Stimulated activated CD8-positive, alpha-beta memory T cell treated with anti-CD3 and anti-CD28 coated beads, Interleukin-7, amount 100 ng/mL, for 24 hours (primary cell): ENCODE results near the gene PLEKHM3.

Experiments
- DNase-seq: peaks from one replicate; pipeline ENCODE4 v3.0.0-alpha.2; 2020; ENCODE audit warnings: low read depth

The PLEKHM3 gene

GRCh38 chr2:207993151-207993763 is 32.1 kb downstream of the PLEKHM3 start:
- no peak for DNase-seq

GRCh38 chr2:207991944-207992343 is 33.4 kb downstream of the PLEKHM3 start:
- DNase-seq = no peak

- no peak for DNase-seq
These were observed 34.5 kb downstream of the PLEKHM3 start for GRCh38 chr2:207990784-207991183.

- DNase-seq = no peak
These were observed 36.4 kb downstream of the PLEKHM3 start for GRCh38 chr2:207988975-207989374.

- no peak for DNase-seq
These were observed 38.2 kb downstream of the PLEKHM3 start for GRCh38 chr2:207987025-207987716.

GRCh38 chr2:207984765-207985480 is 40.4 kb downstream of the PLEKHM3 start:
- no peak for DNase-seq

- DNase-seq = no peak
These were observed 41.7 kb downstream of the PLEKHM3 start for GRCh38 chr2:207983641-207984042.

GRCh38 chr2:207978177-207978948 is 47.0 kb downstream of the PLEKHM3 start:
- no peak for DNase-seq

- DNase-seq = no peak
These were observed 49.4 kb downstream of the PLEKHM3 start for GRCh38 chr2:207975921-207976320.

- DNase-seq = no peak
These were observed 51.1 kb downstream of the PLEKHM3 start for GRCh38 chr2:207974216-207974605.

GRCh38 chr2:207970826-207971180 is 54.5 kb downstream of the PLEKHM3 start:
- DNase-seq = no peak

- DNase-seq = no peak
These were observed 55.0 kb downstream of the PLEKHM3 start for GRCh38 chr2:207970147-207970825.

GRCh38 chr2:207969249-207969648 is 56.1 kb downstream of the PLEKHM3 start:
- DNase-seq = no peak

GRCh38 chr2:207967121-207967520 is 58.2 kb downstream of the PLEKHM3 start:
- DNase-seq = no peak

GRCh38 chr2:207960911-207961310 is 64.4 kb downstream of the PLEKHM3 start:
- DNase-seq = no peak

- no peak for DNase-seq
These were observed 65.2 kb downstream of the PLEKHM3 start for GRCh38 chr2:207960090-207960489.

- no peak for DNase-seq
These were observed 68.6 kb downstream of the PLEKHM3 start for GRCh38 chr2:207956771-207957170.

GRCh38 chr2:207955456-207955855 is 69.9 kb downstream of the PLEKHM3 start:
- DNase-seq = no peak

- DNase-seq = no peak
These were observed 72.0 kb downstream of the PLEKHM3 start for GRCh38 chr2:207953354-207953753.

GRCh38 chr2:207952564-207953345 is 72.6 kb downstream of the PLEKHM3 start:
- no peak for DNase-seq
